SH-SY5Y (cell line): ENCODE data around the gene ZCCHC8.

Experiments
- GATA2 ChIP-seq: IDR thresholded peaks from 2 replicates; pipeline ENCODE4 v1.6.1; 2011; ENCODE audit warnings: mild to moderate bottlenecking, low read depth, low read length
- GATA3 ChIP-seq: IDR thresholded peaks from 2 replicates; pipeline ENCODE4 v1.6.1; 2011; ENCODE audit warnings: low read depth, mild to moderate bottlenecking, low read length, moderate library complexity

DNA sequence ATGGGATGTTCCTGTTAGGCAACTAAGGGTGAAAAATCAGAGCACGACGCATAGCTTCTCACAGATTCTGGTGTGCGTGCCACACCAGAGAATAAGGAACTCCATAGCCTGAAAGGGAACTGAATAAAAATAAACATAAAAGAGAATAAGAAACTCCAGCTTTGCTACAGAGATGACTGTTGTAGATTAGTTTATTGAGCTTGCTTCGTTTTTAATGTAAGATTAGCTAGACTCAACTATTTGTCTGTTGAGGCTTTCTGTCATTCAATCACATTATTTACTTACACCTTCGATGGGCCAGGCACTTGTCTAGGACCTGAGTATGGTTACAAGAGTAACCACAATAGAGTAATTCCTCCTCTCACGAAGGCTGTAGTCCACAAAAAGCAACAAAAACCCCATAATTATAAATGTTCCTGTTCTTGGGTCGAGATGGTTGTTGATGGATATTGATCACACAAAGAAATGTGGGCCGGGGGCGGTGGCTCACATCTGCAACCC is 807 bp upstream of the ZCCHC8 start:
- TF ChIP-seq GATA2: no peak
- no peak for TF ChIP-seq GATA3
